ENCODE results near the gene RBM10.

DNA sequence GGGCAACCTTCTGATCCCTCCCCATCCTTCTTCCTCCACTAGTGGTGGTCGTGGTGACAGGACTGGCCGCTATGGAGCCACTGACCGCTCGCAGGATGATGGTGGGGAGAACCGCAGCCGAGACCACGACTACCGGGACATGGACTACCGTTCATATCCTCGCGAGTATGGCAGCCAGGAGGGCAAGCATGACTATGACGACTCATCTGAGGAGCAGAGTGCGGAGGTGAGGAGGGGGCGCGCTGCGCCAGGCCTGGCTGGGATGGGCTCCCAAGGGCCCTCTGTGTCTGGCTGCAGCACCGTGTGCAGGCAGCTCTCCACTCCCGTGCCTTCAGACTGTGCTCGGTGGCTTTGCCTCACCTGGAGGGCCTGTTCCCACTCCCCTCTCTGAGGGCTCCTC lies 24.3 kb downstream of the RBM10 start:
- TF ChIP-seq, protein P1, sequence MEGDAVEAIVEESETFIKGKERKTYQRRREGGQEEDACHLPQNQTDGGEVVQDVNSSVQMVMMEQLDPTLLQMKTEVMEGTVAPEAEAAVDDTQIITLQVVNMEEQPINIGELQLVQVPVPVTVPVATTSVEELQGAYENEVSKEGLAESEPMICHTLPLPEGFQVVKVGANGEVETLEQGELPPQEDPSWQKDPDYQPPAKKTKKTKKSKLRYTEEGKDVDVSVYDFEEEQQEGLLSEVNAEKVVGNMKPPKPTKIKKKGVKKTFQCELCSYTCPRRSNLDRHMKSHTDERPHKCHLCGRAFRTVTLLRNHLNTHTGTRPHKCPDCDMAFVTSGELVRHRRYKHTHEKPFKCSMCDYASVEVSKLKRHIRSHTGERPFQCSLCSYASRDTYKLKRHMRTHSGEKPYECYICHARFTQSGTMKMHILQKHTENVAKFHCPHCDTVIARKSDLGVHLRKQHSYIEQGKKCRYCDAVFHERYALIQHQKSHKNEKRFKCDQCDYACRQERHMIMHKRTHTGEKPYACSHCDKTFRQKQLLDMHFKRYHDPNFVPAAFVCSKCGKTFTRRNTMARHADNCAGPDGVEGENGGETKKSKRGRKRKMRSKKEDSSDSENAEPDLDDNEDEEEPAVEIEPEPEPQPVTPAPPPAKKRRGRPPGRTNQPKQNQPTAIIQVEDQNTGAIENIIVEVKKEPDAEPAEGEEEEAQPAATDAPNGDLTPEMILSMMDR (conservative IDR thresholded peaks at IDR 0.05; ENCODE audit: low read length): no peak
- TF ChIP-seq EZH2phosphoT487 (IDR thresholded peaks at IDR 0.05; ENCODE audit: borderline replicate concordance, low read depth, low read length): no peak
